CD8-positive, alpha-beta memory T cell (primary cell): ENCODE results near the gene DST. TPM values are rescaled to one million over a fixed set of nuclear protein-coding genes. Genes with fewer than 3 reads are reported as not detected.

Source experiments
- CTCF ChIA-PET: fragments of 350-600 bp; sonication (Branson Sonifier 250); formaldehyde crosslinking; loops from one replicate; lab custom pipeline; 2021; ENCODE audit warnings: antibody characterized with exemption; lab: Charles Lee
- POLR2A ChIA-PET: fragments of 350-600 bp; sonication (Branson Sonifier 250); formaldehyde crosslinking; loops from one replicate; lab custom pipeline; 2021; ENCODE audit warnings: antibody characterized with exemption; lab: Charles Lee
- DNase-seq, 5 donors: peaks; one replicate each; pipeline versions ENCODE4 v3.0.0 to v3.0.0-alpha.2; 2020 to 2022; ENCODE audit warnings: mixed read lengths in 1 of 5
- H3K27ac ChIP-seq: one replicate; pipeline ENCODE4 v1.7.0; 2013; ENCODE audit warnings: low read depth, mild to moderate bottlenecking, low read length, moderate library complexity
- H3K27me3 ChIP-seq: 2 replicates; pipeline ENCODE4 v1.7.0; 2013; ENCODE audit warnings: low read length, mild to moderate bottlenecking; ENCODE audit not compliant: insufficient read depth, poor library complexity, severe bottlenecking
- H3K36me3 ChIP-seq: 2 replicates; pipeline ENCODE4 v1.7.0; 2013; ENCODE audit warnings: mild to moderate bottlenecking, low read length, moderate library complexity; ENCODE audit not compliant: insufficient read depth
- H3K4me1 ChIP-seq: 2 replicates; pipeline ENCODE4 v1.7.0; 2013; ENCODE audit warnings: mild to moderate bottlenecking, low read length, moderate library complexity; ENCODE audit not compliant: insufficient read depth
- H3K4me3 ChIP-seq: 2 replicates; pipeline ENCODE4 v1.7.0; 2013; ENCODE audit warnings: mild to moderate bottlenecking, low read length
- H3K9me3 ChIP-seq: 2 replicates; pipeline ENCODE4 v1.7.0; 2013; ENCODE audit warnings: mild to moderate bottlenecking, low read length
- H3K27ac Mint-ChIP-seq, 8 donors: one replicate each; pipeline ENCODE4 v1.8.0; 2020 to 2021; ENCODE audit warnings: mixed read lengths in 8 of 8, mild to moderate bottlenecking in 6 of 8, inconsistent platforms in 3 of 8, moderate library complexity in 3 of 8
- H3K27me3 Mint-ChIP-seq, 2 donors: one replicate each; pipeline ENCODE4 v1.8.0; 2020 to 2021; ENCODE audit warnings: mixed read lengths in 2 of 2, mild to moderate bottlenecking in 1 of 2, moderate library complexity in 1 of 2
- H3K36me3 Mint-ChIP-seq, 3 donors: one replicate each; pipeline ENCODE4 v1.8.0; 2020 to 2021; ENCODE audit warnings: mixed read lengths in 3 of 3, inconsistent platforms in 1 of 3, mild to moderate bottlenecking in 1 of 3
- H3K4me1 Mint-ChIP-seq, 3 donors: one replicate each; pipeline ENCODE4 v1.8.0; 2020 to 2021; ENCODE audit warnings: mixed read lengths in 3 of 3, inconsistent platforms in 1 of 3, mild to moderate bottlenecking in 1 of 3
- H3K4me3 Mint-ChIP-seq, 7 donors: one replicate each; pipeline ENCODE4 v1.8.0; 2020 to 2021; ENCODE audit warnings: mixed read lengths in 7 of 7, mild to moderate bottlenecking in 6 of 7, moderate library complexity in 4 of 7, inconsistent platforms in 2 of 7
- H3K9me3 Mint-ChIP-seq, 5 donors: one replicate each; pipeline ENCODE4 v1.8.0; 2020 to 2022; ENCODE audit warnings: mixed read lengths in 5 of 5, mild to moderate bottlenecking in 3 of 5, moderate library complexity in 2 of 5, inconsistent platforms in 1 of 5
- polyA plus RNA-seq: library from polyadenylated mRNA; unstranded; fragments of 300-500 nt; fragmentation: Illumina TruSeq; gene quantifications from one replicate; pipeline ENCODE4 v1.2.3, GENCODE V29; 2021
- total RNA-seq, 2 experiments: library from RNA; stranded (reverse); gene quantifications; one replicate each; pipeline ENCODE4 v1.2.3, GENCODE V29; 2021

The DST gene
- total and polyA plus RNA-seq, 3 experiments from 2014 or later = 0.95 to 1.9 (median 1.7) TPM

DNA sequence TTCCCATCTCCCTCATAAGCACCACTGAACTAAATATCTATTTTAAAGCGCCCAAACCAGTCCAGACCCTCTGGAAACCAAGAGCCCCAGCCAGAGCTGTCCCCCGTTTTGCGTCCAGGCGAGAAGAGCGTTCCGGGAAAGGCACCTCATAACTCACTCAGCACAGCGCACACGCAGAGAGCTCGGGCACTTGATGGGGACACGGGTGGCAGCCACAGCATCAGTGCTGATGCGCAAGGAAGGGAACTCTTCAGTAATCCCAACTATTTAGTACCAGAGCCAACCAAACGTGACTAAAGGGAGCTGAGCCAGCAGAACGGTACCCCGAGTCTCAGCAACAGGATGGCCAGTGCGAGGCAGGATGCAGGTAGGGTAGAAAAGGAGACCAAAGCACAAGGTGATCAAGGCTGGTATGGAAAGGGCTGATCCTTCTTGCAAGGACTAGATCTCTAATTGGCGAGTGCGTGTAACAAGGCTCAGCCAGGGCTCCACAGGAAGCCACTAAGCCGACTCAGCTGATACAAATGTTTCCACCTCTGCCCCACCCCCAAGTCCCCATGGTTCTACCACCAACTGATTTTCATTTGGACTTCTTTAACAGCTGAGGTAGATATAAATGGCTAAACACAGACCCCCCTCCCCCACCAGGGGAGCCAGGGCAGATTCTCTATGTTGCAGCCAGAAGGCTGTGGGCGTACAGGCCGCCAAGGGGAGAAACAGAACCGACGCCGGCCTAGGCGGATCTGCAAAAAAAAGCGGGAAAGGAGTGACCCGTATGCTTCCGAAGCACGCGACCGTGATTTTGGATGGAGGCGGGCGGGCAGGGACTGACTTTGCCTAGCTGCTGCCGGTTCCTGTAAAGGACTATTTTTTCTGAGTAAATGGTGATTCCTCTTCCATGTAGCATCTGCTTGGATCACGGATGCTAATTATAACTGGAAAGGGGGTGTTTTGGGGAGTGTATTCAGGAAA is 211.8 kb downstream of the DST start:
- H3K36me3 Mint-ChIP-seq = no peaks in the 10 kb centered on the region

DNA sequence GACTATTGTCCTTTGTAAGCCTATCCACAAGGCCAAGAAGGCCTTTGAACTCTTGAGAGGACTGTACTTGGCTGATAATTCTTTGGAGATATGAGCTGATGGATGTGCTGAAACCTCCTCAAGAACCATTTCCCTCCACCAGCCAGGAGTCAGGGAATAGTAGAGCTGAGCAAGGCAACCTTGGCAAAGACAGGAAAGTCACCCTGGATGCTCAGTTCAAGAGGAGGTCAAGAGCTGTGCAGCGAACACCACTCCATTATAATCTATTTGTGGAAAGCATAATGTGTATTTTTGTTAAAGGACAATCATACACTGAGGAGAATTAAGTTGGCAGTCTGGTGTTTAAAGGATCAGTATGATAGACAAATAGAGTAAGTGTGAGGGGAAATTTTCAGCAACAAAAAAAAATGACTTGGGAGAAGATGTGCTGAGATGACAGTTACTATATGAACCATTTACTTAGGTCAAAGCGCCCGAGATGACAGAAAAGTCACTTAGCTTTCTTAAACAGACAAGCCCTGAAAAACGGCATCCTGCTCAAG is 218.1 kb downstream of the DST start:
- Histone ChIP-seq H3K27ac (no peak overlapping the region), H3K27me3 (no peaks in the 10 kb centered on the region), H3K36me3 (no peaks in the 10 kb centered on the region), H3K4me1 (no peaks in the 10 kb centered on the region), H3K9me3 (no peaks in the 10 kb centered on the region), H3K4me3 (no peak overlapping the region)
- H3K4me1 Mint-ChIP-seq = no peaks in the 10 kb centered on the region
- no peaks in the 10 kb centered on the region for H3K36me3 Mint-ChIP-seq
- H3K27me3 Mint-ChIP-seq = peaks cover 0 to 1% of the 10 kb centered on the region in 2 donors
- no peak for DNase-seq
- H3K4me3 Mint-ChIP-seq = no peak overlapping the region
- POLR2A ChIA-PET = no interaction called here
- CTCF ChIA-PET = no interaction called here
- H3K27ac Mint-ChIP-seq = no peak overlapping the region
- peaks cover 0 to 11% (median 3%) of the 10 kb centered on the region in 5 donors for H3K9me3 Mint-ChIP-seq

More for the DNA sequence above, 211.8 kb downstream of the DST start:
- Mint-ChIP-seq H3K27ac (no peak overlapping the region), H3K4me3 (no peak overlapping the region), H3K4me1 (no peaks in the 10 kb centered on the region), H3K9me3 (peaks cover 0 to 14% (median 8%) of the 10 kb centered on the region in 5 donors), H3K27me3 (no peaks in the 10 kb centered on the region)
- no peak for DNase-seq
- ChIA-PET CTCF (no interaction called here), POLR2A (no interaction called here)
- Histone ChIP-seq H3K4me1 (no peaks in the 10 kb centered on the region), H3K9me3 (no peaks in the 10 kb centered on the region), H3K4me3 (no peak overlapping the region), H3K27me3 (no peaks in the 10 kb centered on the region), H3K36me3 (no peaks in the 10 kb centered on the region), H3K27ac (no peak overlapping the region)

DNA sequence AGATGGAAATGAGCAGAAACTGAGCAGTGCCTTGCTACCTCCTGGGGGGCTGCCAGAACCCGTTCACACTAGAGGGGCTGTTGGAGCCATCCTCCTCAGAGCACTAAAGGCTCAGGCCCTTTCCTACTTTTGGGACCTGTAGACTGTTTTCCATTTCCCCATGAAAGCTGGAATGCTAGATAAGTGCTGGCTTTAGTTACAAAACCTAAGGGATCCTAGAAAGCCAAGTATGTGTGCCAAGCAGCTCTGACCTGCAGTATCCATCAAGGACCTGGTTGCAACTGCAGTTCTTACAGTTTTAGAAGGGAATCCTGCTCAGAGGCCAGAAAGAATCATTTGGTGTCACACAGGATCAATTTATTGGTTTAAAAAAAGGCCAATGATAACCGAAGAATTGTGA is 218.6 kb downstream of the DST start:
- Mint-ChIP-seq H3K36me3 (no peaks in the 10 kb centered on the region), H3K27ac (no peak overlapping the region)
- no peaks in the 10 kb centered on the region for H3K27me3 ChIP-seq

DNA sequence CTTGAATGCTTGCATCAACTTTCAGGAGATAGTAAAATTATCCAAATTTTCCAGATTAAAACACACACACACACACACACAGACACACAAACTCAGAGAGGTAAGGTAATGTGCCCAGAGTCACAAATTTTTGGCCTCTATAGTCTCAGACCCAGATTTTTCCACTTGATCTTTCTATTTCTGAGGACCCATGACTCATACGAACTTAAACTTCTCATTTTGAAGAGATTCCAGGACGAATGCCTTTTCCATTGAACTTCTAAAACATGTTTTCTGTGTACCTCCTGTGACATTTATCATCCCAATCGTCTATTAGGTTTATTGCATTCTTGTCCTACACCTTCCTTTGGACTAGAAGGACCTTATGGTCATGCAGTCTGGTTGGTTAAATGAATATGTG is 222.4 kb downstream of the DST start:
- no peaks in the 10 kb centered on the region for H3K4me1 Mint-ChIP-seq
- Histone ChIP-seq H3K4me1 (no peaks in the 10 kb centered on the region), H3K27ac (no peak overlapping the region), H3K9me3 (no peaks in the 10 kb centered on the region), H3K4me3 (no peak overlapping the region), H3K27me3 (no peaks in the 10 kb centered on the region), H3K36me3 (no peaks in the 10 kb centered on the region)
- peaks cover 0 to 9% (median 0%) of the 10 kb centered on the region in 5 donors for H3K9me3 Mint-ChIP-seq
- no peak for DNase-seq
- POLR2A ChIA-PET = no interaction called here
- no peaks in the 10 kb centered on the region for H3K36me3 Mint-ChIP-seq
- no peak overlapping the region for H3K27ac Mint-ChIP-seq
- H3K4me3 Mint-ChIP-seq = no peak overlapping the region
- H3K27me3 Mint-ChIP-seq = peaks cover 0 to 1% of the 10 kb centered on the region in 2 donors
- CTCF ChIA-PET = no interaction called here

More for the DNA sequence above, 218.6 kb downstream of the DST start:
- Mint-ChIP-seq H3K9me3 (peaks cover 0 to 8% (median 3%) of the 10 kb centered on the region in 5 donors), H3K4me1 (no peaks in the 10 kb centered on the region), H3K4me3 (no peak overlapping the region), H3K27me3 (peaks cover 0 to 1% of the 10 kb centered on the region in 2 donors)
- no peaks in the 10 kb centered on the region for H3K9me3 ChIP-seq
- no peak overlapping the region for H3K4me3 ChIP-seq
- POLR2A ChIA-PET = no interaction called here
- DNase-seq = no peak
- no peaks in the 10 kb centered on the region for H3K36me3 ChIP-seq
- no peak overlapping the region for H3K27ac ChIP-seq
- CTCF ChIA-PET = no interaction called here
- no peaks in the 10 kb centered on the region for H3K4me1 ChIP-seq

DNA sequence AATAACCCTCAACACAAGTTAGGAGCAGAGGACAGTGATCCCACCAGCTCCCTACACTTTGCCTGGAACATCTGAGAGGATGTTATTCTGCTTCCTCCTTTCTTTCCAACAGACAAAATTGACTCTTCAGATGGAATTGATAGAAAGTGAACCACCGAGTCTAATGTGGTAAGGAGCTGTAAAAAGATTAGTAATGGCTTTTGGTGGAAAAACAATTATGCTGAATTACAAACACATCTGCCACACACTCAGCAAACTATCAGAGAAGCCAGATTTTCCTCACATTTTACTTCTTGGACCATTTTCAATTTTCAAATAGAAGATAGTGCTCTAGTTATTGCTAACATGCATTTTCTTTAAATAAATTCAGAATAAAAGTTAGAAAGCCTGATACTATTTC is 223.5 kb downstream of the DST start:
- CTCF ChIA-PET = no interaction called here
- no peak overlapping the region for H3K27ac ChIP-seq
- Mint-ChIP-seq H3K9me3 (peaks cover 0 to 9% (median 0%) of the 10 kb centered on the region in 5 donors), H3K27me3 (peaks cover 0 to 1% of the 10 kb centered on the region in 2 donors), H3K4me3 (no peak overlapping the region), H3K4me1 (no peaks in the 10 kb centered on the region), H3K27ac (no peak overlapping the region), H3K36me3 (no peaks in the 10 kb centered on the region)
- H3K4me1 ChIP-seq = no peaks in the 10 kb centered on the region
- no peaks in the 10 kb centered on the region for H3K27me3 ChIP-seq
- no peak overlapping the region for H3K4me3 ChIP-seq
- DNase-seq = no peak
- no peaks in the 10 kb centered on the region for H3K36me3 ChIP-seq
- POLR2A ChIA-PET = no interaction called here
- H3K9me3 ChIP-seq = no peaks in the 10 kb centered on the region

DNA sequence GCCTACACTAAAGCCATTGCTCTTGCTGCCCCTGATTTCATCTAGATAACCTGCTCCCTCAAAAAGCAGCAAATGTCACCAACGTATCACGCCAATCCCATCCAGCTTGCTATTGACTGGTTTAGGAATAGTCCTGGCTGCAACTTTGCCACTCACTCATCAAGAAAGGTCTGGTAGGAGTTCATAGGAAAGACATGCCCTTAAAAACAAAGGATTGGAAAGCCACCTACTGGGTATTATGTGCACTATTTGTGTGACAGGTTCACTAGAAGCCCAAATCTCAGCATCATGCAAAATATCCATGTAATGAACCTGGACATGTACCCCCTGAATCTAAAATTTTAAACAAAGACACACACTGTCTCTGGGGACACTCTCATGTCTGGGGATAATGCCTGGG is 224.9 kb downstream of the DST start:
- H3K4me3 Mint-ChIP-seq = no peak overlapping the region
- peaks cover 0 to 8% (median 0%) of the 10 kb centered on the region in 5 donors for H3K9me3 Mint-ChIP-seq
- Histone ChIP-seq H3K36me3 (no peaks in the 10 kb centered on the region), H3K9me3 (no peaks in the 10 kb centered on the region), H3K27me3 (no peaks in the 10 kb centered on the region), H3K27ac (no peak overlapping the region), H3K4me3 (no peak overlapping the region), H3K4me1 (no peaks in the 10 kb centered on the region)
- no peaks in the 10 kb centered on the region for H3K4me1 Mint-ChIP-seq
- no peak overlapping the region for H3K27ac Mint-ChIP-seq
- CTCF ChIA-PET = no interaction called here
- no peak for DNase-seq
- no peaks in the 10 kb centered on the region for H3K36me3 Mint-ChIP-seq
- peaks cover 0 to 1% of the 10 kb centered on the region in 2 donors for H3K27me3 Mint-ChIP-seq
- POLR2A ChIA-PET = no interaction called here

DNA sequence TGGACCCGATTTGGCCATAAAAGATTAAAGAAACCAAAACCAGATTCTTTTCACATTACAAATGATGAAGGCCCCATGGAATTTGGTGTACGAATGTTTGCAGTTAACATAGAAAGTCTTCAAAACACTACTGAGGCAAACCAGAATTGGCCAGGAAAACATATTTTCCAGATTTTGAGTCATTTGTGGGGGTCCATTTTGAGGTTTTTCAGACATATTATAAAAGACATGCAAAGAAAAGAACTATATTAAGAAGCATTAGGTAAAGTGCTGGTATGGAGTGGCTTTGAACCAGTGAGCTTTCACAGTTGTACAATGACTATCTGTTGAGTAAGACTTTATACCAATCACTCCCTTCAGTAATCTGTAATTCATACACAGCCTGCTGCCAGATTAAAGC is 226.4 kb downstream of the DST start:
- ChIA-PET CTCF (no interaction called here), POLR2A (no interaction called here)
- Histone ChIP-seq H3K36me3 (no peaks in the 10 kb centered on the region), H3K27ac (no peak overlapping the region), H3K9me3 (no peaks in the 10 kb centered on the region), H3K27me3 (no peaks in the 10 kb centered on the region), H3K4me1 (no peaks in the 10 kb centered on the region), H3K4me3 (no peak overlapping the region)
- Mint-ChIP-seq H3K9me3 (peaks cover 0 to 8% (median 1%) of the 10 kb centered on the region in 5 donors), H3K27ac (no peak overlapping the region), H3K4me1 (no peaks in the 10 kb centered on the region), H3K36me3 (no peaks in the 10 kb centered on the region), H3K27me3 (no peaks in the 10 kb centered on the region), H3K4me3 (no peak overlapping the region)
- no peak for DNase-seq

DNA sequence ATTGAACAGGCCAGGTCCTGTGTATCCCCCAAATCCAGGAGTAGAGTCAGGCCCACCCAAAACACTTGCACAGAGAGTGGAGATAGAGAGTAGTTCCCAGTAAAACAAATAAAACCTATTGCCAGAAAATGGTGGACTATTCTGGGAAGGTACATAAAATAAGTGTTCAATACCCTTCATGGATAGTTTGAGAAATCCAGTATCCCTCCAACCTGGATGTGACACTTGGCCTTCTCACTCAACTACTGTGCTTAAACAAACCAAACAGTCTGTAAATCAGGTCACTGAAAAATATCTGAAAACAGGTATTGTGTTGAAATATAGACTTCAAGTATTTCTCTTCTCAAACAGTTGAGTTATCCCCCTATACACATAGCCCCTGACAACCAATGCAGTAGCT is 233.7 kb downstream of the DST start:
- no peaks in the 10 kb centered on the region for H3K4me1 ChIP-seq
- CTCF ChIA-PET = no interaction called here
- Mint-ChIP-seq H3K27ac (no peak overlapping the region), H3K9me3 (peaks cover 0 to 3% (median 1%) of the 10 kb centered on the region in 5 donors), H3K4me1 (no peaks in the 10 kb centered on the region), H3K36me3 (no peaks in the 10 kb centered on the region), H3K27me3 (no peaks in the 10 kb centered on the region), H3K4me3 (no peak overlapping the region)
- H3K9me3 ChIP-seq = no peaks in the 10 kb centered on the region
- H3K36me3 ChIP-seq = no peaks in the 10 kb centered on the region
- H3K27ac ChIP-seq = no peak overlapping the region
- no peak overlapping the region for H3K4me3 ChIP-seq
- no peak for DNase-seq
- H3K27me3 ChIP-seq = no peaks in the 10 kb centered on the region
- POLR2A ChIA-PET = no interaction called here
